GM21825 (cell line): Measurements from ENCODE around the gene PTGIS.
A peak's percentile ranks its signal among the peaks of the same experiment; 100 is the strongest.
"Not testable (repeated sequence)": the region's sequence is repeated elsewhere in the genome, so short reads cannot be mapped to it uniquely, and the experiment has no call there.

ENCODE experiments used
- ATAC-seq: cut with Tn5 transposase; IDR thresholded peaks from one replicate; pipeline ENCODE4 v1.9.1; 2021; ENCODE audit warnings: mild to moderate bottlenecking, moderate library complexity; ENCODE audit not compliant: unreplicated experiment

PTGIS gene

GRCh38 chr20:49567421-49568277 is at the start of gene PTGIS:
Gene PTGIS, minus strand, starts transcription at chr20:49568137. Its CDS starts 21 bp downstream, at chr20:49568116.
- ATAC-seq: no peak

DNA sequence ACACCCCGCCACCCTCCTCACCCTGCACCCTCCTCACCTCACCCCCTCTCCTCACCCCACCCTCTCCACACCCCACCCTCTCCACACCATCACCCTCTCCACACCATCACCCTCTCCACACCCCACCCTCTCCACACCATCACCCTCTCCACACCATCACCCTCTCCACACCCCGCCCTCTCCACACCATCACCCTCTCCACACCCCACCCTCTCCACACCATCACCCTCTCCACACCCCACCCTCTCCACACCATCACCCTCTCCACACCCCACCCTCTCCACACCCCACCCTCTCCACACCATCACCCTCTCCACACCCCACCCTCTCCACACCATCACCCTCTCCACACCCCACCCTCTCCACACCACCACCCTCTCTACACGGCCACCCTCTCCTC is 49.5 kb upstream of the PTGIS start:
- not testable (repeated sequence) for ATAC-seq

- ATAC-seq: no peak
Measured at GRCh38 chr20:49616154-49617007, 48.4 kb upstream of the PTGIS start.

DNA sequence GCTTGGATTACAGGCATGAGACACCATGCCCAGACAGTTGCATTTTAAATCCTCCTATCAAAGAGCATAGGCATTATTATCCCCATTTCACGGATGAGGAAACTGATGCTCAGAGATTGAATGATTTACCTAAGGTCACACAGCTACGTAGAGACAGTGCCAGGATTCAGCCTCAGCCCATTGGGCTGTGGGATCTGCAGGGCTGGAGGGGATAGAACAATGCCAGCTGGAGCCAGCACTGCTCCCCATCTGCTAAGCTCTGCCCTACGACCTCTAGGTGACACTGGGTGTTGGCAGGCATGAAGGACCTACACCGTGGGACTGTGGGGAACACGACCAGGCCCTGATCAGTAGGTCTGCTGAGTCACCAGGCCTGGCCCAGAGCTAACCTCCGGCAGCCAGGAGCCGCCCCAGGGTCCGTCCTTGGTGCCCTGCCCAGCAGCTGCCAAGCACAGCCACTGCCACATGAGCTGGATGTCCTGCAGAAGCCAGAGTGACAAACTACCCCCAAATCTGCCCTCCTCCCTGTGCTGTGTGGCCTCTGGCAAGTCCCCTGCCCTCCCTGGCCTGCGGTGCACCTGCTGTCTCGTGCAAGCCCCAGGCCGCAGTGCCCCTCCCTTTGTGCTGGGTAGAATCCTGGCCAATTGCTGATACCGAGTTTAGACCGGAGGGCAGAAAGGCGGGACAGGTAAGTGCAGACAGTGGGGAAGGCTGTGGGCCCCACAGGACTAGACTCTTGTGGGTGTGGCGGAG is 47.6 kb upstream of the PTGIS start:
- ATAC-seq: no peak

DNA sequence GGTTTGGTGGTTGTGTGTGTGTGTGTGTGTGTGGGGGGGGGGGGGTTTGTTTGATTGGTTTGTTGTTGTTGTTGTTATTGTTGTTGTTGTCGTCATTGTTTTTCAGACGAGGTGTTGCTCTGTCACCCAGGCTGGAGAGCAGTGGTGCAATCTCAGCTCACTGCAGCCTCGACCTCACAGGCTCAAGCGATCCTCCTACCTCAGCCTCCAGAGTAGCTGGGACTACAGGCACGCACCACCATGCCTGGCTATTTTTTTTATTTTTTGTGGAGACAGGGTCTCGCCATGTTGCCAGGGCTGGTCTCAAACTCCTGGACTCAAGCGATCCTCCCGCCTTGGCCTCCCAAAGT is 47.1 kb upstream of the PTGIS start:
- ATAC-seq: not testable (repeated sequence)

GRCh38 chr20:49614338-49615050 is 46.6 kb upstream of the PTGIS start:
- no peak for ATAC-seq

- ATAC-seq: no peak
Measured at GRCh38 chr20:49612127-49612738, 44.3 kb upstream of the PTGIS start.

DNA sequence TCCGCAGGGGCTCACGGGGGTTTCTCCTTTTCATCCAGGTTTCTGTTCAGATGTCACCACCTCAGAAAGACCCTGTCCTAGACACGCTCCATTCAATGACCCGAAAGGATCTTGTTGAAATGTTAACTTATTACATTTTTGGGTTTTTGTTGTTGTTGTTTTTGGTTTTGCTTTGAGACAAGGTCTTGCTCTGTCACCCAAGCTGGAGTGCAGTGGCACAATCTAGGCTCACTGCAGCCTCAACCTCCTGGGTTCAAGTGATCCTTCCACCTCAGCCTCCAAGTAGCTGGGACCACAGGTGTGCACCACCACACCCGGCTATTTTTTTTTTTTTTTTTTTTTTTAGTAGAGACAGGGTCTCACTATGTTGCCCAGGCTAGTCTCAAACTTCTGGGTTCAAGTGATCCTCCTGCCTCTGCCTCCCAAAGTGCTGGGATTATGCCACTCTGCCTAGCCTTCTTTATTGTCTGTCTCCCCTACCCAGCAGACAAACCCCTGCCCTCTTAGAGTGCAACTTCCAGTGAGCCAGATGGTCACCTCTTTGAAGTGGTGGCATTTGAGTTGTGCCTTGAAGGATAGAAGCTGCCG is 43.7 kb upstream of the PTGIS start:
- ATAC-seq: not testable (repeated sequence)

DNA sequence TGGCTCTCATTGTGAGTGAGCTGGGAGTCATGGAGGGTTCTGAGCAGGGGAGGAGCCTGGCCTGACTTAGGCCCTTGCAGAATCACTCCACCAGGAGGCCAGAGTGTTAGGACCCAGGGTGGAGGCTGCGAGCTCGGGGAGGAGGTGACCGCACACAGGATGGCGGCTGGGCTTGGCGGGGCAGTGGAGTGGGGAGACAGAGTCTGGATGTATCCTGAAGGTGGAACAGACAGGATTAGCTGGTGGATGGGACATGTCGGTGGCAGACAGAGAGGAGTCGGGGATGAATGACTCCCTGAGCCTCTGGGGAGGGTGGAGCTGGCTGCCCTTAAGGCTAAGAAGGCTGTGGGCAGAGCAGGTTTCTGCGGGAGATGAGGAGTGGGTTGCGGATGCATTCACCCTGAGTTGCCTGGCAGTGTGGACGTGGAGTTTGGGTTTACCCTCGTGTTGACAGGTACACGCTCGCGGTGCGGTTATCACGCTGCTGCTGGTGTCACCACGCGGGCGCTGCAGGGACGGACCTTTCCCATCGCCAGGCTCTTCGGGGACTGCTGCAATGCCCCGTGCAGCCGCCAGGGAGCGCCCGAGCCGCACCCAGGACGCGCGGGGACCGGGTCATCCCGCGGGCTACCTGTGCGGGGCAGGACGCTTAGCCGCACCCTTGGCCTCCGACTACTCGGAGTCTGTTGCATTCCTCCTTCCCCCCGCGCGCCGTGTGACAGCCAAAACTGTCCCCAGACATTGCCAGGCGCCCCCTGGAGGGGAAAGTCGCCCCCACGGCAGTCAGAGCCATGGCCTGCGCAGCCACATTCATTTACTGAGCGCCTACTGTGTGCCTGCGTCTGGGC is 43.0 kb upstream of the PTGIS start:
- no peak for ATAC-seq

- ATAC-seq: peak; percentile 53
Measured at GRCh38 chr20:49608752-49609670, 41.1 kb upstream of the PTGIS start.

DNA sequence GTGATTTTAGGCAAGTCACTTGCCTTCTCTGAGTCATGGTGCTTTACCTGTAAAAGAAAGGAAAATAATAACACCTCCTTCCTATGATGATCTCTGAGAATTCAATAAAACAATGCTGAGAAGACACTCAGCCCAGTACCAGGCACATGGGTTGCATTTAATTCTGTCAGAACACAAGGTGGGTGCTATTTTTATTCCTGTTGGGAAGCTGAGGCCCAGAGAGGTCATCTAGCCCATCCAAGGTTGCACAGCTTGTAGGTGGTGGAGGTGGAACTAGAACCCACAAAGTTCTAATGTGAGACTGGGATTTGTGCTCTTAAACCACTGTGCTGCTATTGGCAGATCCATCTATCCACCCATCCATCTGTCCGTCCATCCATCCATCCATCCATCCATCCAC is 39.6 kb upstream of the PTGIS start:
- ATAC-seq: no peak

GRCh38 chr20:49603209-49603627 is 35.3 kb upstream of the PTGIS start:
- no peak for ATAC-seq

DNA sequence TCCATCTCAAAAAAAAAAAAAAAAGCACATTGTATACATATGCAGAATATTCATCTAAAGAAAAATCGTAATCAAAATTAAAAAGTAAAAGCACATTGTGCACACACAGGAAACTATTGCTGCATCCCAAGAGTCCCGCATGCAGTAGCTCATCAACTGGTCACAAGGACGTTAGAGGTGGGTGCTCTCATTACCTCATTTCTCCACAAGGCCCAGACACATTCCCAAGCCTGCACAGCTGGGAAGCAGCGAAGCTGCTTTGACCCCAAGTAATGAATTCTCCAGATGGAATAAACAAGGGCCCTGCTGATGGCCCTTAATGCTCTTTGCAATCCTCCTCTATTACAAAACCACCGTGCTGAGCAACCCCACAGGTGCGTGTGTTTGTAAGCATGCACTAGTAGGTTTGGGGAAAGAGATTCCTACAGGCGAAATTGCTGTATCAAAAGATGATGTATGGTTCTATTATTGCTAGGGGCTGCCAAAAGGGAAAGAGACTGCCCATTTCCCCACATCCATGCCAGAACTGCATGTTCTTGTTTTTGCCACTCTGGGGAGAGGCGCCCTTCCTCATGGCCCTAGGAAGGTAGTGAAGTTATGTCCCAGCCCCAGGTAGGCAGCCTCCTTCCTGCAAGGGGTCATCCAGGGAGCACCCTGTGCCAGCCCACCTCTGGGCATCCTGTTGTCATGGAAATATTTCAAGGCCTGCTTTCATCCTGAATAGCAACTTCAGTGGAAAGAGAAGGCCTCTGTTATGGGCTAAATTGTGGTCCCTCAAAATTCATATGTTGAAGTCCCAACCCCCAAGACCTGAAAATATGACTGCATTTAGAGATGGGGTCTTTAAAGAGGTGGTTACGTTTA is 34.6 kb upstream of the PTGIS start:
- ATAC-seq: no peak

GRCh38 chr20:49601153-49601924 is 33.4 kb upstream of the PTGIS start:
- no peak for ATAC-seq

- no peak for ATAC-seq
Measured at GRCh38 chr20:49599746-49600113, 31.8 kb upstream of the PTGIS start.

GRCh38 chr20:49597825-49598395 is 30.0 kb upstream of the PTGIS start:
- no peak for ATAC-seq
